ENCODE data around the gene LCAT. TPM values are rescaled to one million over a fixed set of nuclear protein-coding genes. Genes with fewer than 3 reads are reported as not detected.
A peak's percentile ranks its signal among the peaks of the same experiment; 100 is the strongest.

The LCAT gene
- total and polyA plus RNA-seq, 4 donors, result 8.4 to 43.9 (median 21.9) TPM

DNA sequence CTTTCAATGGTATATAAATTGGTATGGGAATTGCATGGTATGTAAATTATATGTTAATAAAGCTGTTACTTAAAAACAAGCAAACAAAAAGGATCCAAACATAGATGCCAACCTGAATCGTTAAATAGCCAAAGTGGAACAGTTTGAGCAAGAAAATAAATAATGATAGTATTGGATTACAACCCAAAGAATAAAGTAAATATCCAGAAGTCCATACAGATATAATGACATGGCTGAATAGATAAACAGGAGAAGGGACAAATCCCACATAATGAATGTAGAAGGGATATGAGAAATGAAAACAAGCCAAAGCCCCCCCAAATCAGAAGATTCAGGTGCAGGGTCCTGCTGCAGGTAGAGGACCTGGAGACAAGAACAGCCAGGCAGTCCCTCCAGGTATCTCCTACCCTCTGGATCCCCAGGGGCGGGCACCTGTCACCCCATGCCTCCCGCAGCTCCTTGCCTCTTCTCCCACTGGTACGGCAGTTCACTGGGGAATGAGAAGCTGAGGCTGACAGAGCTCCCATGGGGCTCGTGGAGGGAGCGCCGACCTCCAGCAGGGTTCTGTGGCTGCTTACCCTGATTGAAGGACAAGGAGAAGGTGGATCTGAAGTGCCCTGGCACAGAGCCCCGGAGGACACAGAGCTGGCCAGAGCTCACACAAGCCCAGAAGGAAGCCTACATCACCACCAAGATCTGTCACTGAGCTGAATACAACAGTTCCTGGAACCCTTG, 9.9 kb upstream of the LCAT start:
- 92 to 94% methylated on average over 8 of the region's 8 CpGs for WGBS, 2 donors
- H3K9me3 ChIP-seq (ENCODE audit: control insufficient read depth in 4 of 4, insufficient read depth in 3 of 4, low read length in 3 of 4), result no peaks in the 10 kb centered on the region
- no peak overlapping the region for H3K27ac ChIP-seq (ENCODE audit: low read depth in 1 of 2, low read length in 1 of 2)

DNA sequence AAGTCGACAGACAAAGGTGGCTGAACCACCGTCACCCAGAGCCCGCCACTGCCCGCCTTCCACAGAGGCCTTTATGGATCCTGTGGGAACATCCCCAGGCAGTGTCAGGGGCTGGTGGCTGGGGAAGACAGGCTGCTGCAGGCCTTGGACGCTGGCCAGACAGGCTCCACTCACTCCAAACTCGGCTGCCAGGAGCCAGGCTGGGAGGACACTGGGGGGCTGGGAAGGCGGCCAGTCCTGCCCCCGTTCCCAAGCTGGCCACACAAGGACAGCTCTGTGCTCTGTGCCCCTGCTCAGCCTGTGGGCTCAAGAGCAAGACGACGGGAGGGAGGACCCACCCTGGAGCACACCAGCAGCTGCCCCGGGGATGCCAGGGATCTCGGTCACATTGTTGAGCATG, 7.6 kb upstream of the LCAT start:
- WGBS, 2 donors, result 70 to 80% methylated on average over 12 of the region's 12 CpGs
- Histone ChIP-seq H3K9ac (ENCODE audit: insufficient read depth in 1 of 2, low read length in 2 of 2) (no peak overlapping the region), H3K36me3 (ENCODE audit: control insufficient read depth in 4 of 4, insufficient read depth in 4 of 4, low read length in 4 of 4) (peaks cover 19 to 68% (median 41%) of the 10 kb centered on the region in 4 donors), H3K27me3 (ENCODE audit: control insufficient read depth in 3 of 3, insufficient read depth in 3 of 3, low read length in 2 of 3) (no peaks in the 10 kb centered on the region), H3K27ac (ENCODE audit: low read depth in 1 of 2, low read length in 1 of 2) (peak overlapping the region; percentile 5 to 20), H3K9me3 (ENCODE audit: control insufficient read depth in 4 of 4, insufficient read depth in 3 of 4, low read length in 3 of 4) (no peaks in the 10 kb centered on the region), H3K4me1 (ENCODE audit: control insufficient read depth in 5 of 5, insufficient read depth in 5 of 5, low read length in 5 of 5) (peaks cover 0 to 9% (median 0%) of the 10 kb centered on the region in 5 donors), H3K4me3 (no peak overlapping the region)
- DNase-seq (peak; percentile 43 to 66 (median 43)), ATAC-seq (ENCODE audit: insufficient read depth, low FRiP score) (no peak)
- no peak for TF ChIP-seq CTCF (IDR thresholded peaks at IDR 0.05; ENCODE audit: control extremely low read depth, extremely low read depth)

More for the DNA sequence above, 9.9 kb upstream of the LCAT start:
- H3K36me3 ChIP-seq (ENCODE audit: control insufficient read depth in 4 of 4, insufficient read depth in 4 of 4, low read length in 4 of 4), result peaks cover 19 to 55% (median 38%) of the 10 kb centered on the region in 4 donors
- H3K4me3 ChIP-seq, result no peak overlapping the region
- no peak for DNase-seq
- no peak for TF ChIP-seq CTCF (IDR thresholded peaks at IDR 0.05; ENCODE audit: control extremely low read depth, extremely low read depth)
- H3K4me1 ChIP-seq (ENCODE audit: control insufficient read depth in 5 of 5, insufficient read depth in 5 of 5, low read length in 5 of 5), result peaks cover 0 to 9% (median 2%) of the 10 kb centered on the region in 5 donors
- H3K27me3 ChIP-seq (ENCODE audit: control insufficient read depth in 3 of 3, insufficient read depth in 3 of 3, low read length in 2 of 3), result no peaks in the 10 kb centered on the region
- ATAC-seq (ENCODE audit: insufficient read depth, low FRiP score), result no peak
- no peak overlapping the region for H3K9ac ChIP-seq (ENCODE audit: insufficient read depth in 1 of 2, low read length in 2 of 2)

DNA sequence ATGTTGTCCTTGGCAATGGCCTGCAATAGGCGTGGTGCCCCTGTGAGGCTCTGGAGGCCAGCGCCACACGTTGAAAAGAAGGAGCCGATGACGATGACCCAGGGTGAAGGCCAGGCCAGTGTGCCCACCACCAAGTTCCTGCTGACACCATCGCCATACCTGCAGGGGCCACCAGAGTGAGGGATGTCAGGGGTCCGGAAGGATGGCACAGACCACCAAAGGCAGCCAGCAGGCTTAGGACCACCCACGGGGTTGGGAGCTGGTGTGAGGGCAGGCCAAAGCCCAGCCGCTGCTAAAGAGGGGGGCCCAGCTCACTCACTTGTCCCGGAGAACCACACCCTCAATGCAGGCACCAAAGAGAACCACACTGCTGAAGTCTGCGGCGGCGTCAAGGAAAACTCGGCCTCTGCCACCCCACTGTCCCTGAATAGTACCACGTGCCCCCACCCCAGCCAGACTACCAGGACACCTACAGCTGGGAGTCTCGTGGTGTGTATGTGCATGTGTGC, 6.5 kb upstream of the LCAT start:
- no peak overlapping the region for H3K27ac ChIP-seq (ENCODE audit: low read depth in 1 of 2, low read length in 1 of 2)
- TF ChIP-seq CTCF (IDR thresholded peaks at IDR 0.05; ENCODE audit: control extremely low read depth, extremely low read depth), result no peak
- ATAC-seq (ENCODE audit: insufficient read depth, low FRiP score) (no peak), DNase-seq (no peak)
- no peak overlapping the region for H3K9ac ChIP-seq (ENCODE audit: insufficient read depth in 1 of 2, low read length in 2 of 2)
- no peaks in the 10 kb centered on the region for H3K9me3 ChIP-seq (ENCODE audit: control insufficient read depth in 4 of 4, insufficient read depth in 3 of 4, low read length in 3 of 4)
- no peaks in the 10 kb centered on the region for H3K27me3 ChIP-seq (ENCODE audit: control insufficient read depth in 3 of 3, insufficient read depth in 3 of 3, low read length in 2 of 3)
- peaks cover 19 to 79% (median 47%) of the 10 kb centered on the region in 4 donors for H3K36me3 ChIP-seq (ENCODE audit: control insufficient read depth in 4 of 4, insufficient read depth in 4 of 4, low read length in 4 of 4)
- no peak overlapping the region for H3K4me3 ChIP-seq
- peaks cover 0 to 9% (median 0%) of the 10 kb centered on the region in 5 donors for H3K4me1 ChIP-seq (ENCODE audit: control insufficient read depth in 5 of 5, insufficient read depth in 5 of 5, low read length in 5 of 5)
- WGBS, 2 donors, result 92% methylated on average over 16 of the region's 16 CpGs
